RKO (cell line): ENCODE results near the gene ANXA4.
"Not testable (repeated sequence)": the region's sequence is repeated elsewhere in the genome, so short reads cannot be mapped to it uniquely, and the experiment has no call there.

Experiments used
- DNase-seq: peaks from one replicate; pipeline ENCODE4 v3.0.0-alpha.2; 2016; ENCODE audit warnings: low spot score

ANXA4 gene

GRCh38 chr2:69776886-69777785 lies 35.2 kb downstream of the ANXA4 start:
- DNase-seq: no peak

GRCh38 chr2:69777786-69778105 lies 35.8 kb downstream of the ANXA4 start:
- no peak for DNase-seq

DNA sequence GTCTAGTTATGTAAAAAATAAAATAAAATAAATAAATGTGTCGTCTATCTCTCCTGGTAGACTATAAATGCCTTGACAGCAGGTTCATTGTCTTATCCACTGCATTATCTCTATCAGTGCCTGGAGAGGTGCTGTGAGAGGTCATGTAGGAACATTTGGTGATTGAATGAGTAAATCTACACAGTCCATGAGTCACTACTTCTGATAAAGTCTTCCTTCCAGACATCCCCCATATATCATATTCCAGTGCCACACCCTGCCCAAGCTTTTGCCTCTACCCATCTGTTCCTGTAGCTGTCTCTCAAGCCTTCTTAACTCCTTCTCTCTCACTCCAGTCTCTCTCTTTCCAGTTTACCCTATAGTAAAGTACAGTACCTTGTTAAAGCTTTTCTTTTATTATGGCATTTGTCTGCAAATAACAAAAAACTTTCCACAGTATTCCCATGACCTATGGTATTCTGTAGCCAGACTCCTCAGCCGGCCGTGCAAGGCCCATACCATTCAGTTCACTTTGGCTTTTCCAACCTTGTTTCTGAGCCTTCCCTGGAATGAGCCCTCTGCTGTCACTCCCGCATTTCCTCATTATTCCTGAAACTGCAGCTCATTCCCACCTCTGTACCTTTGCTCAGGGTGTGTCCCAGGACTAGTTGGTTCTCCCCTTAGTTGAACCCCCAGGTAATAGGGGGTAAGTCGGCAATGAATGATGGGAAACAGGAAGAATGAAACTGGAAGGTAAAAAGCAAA lies 37.5 kb downstream of the ANXA4 start:
- peak; percentile 22 for DNase-seq

DNA sequence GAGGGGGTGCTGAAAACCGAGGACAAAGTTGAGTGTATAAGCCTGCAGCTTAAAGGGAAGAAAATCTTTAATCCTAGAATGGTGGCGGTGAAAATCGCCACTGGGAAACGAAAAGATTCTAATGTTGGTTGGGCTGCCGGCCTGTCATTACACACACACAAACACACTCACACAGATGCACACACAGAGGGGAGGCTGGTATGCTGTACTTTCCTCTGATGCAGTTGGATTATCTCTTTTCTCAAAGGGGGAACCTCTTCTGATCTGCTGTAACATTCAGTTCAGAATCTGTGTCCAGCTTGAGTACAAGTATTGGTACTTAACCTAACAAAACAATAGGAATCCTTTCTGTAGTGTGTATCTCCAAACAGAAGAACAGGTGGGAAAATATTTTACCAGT lies 39.0 kb downstream of the ANXA4 start:
- no peak for DNase-seq

DNA sequence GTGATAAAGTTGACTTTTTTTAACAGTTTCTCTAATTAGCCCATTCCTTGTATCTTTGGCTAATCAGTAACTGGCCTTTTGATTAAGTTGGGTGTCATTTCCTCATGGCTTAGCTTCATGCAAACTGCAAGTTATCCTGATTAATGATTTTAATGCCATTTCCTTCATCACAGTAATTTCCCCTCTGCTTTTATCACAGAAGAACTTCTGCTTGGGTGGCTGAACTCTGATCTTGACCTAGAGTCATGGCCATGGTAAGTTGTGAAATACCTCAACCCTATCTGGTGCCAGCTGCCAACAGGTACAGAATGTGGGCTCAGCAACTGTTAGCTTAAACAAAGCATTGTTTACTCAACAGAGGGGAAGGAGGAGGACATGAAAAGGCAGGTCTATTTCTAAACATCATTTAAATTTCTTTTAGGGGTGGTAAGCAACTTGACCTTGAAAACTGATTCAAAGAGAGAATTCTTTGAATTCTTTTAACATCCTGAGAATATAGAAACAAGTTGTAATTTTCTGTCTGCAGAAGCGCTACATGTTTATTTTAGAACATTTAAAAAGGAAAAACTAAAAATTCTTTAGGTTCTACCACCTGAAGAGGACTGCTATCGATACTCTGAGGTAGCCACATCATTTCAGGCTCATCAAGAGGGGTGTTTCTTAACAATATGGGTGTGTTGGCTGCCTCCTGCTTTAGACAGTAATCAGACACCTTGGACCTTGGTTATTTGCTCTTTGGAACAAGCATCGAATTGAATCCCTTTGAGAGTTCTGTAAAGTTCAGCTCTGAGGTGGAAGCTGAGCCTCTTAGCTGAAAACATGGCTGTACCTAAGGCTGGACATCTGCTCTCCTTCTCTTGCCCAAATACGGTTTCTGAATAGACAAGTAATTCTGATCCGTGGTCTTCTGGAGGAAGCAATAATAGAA lies 39.7 kb downstream of the ANXA4 start:
- DNase-seq: no peak

GRCh38 chr2:69784228-69784627 lies 42.3 kb downstream of the ANXA4 start:
- no peak for DNase-seq

DNA sequence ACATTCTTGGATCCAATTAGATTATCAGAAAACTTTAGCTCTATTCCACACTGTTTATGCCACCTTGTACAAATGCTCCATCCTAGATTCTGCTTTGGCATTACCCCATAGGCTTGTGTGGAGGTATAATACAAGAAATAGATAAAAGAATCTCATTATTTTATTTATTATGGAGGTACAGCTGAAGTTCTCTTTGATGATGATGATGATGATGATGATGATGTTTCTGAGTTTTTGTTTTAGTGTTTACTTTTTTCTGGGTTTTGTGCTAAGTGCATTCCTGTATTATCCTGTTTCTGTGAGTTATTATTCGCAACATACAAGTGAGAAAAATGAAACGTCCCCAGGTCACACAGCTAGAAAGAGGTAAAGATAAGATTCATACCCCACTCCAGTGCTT lies 43.4 kb downstream of the ANXA4 start:
- no peak for DNase-seq

DNA sequence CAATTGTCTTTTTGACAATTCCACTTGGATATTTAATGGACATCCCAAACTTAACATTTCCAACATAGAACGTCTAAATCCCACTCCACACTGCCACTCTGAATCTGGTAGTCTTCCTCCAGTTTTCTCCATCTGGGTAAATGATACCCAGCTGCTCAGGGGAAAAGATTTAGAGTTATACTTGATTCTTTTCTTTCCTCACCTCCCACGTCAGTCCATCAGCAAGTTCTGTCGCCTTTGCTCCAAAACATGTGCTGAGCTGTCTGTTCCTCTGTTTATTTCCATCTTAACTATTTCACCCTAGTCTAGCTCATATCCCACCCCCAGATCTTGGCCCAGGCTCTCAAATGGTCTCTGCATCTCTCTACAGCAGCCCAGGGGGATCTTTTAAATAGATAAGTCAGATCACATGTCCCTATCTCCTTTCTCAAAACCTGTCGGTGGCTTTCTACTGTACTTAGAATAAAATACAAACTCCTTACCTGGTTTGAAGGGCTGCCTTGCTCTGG lies 44.2 kb downstream of the ANXA4 start:
- no peak for DNase-seq

DNA sequence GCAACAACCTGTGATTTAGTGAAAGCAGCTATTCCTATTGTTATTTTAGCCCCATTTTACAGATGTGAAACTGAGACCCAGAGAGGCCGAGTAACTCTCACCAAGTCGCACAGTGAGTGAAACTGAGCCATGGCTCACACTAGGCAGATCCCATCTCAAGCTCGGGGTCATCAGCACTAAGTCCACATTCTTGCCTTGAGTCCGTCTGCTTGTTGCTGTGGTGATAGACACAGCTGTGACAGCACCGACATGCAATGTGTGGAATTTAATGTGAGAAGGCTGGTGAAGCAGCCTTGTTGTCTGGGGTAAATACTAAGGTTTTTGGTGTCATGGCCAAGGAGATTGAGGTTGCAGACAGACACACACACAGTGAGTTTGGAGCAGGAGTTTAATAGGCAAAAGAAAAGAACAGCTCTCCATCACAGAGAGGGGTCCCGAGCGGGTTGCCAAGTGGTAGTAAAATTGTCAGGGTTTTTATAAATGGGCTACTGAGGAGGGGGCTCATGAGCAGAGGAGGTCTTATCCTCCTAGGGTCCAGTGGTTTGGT lies 47.3 kb downstream of the ANXA4 start:
- peak; percentile 10 for DNase-seq

GRCh38 chr2:69789772-69790600 lies 48.1 kb downstream of the ANXA4 start:
- DNase-seq: no peak

DNA sequence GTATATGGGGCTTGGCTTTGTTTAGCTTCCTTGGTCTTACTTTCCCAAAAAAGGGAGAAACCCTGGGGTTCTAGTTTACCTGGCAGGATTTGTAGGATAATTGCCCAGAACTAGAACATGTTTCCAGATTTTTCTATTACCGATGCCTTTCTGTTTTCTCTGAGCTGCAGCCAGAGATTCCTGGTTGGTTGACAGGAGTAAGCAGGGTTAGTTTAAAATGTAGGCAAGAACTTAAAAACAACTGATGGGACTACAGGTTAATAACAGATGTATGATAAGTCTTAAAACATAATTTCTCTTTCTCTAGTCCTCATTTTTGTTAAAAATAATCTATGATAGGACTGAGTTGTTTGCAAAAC lies 48.6 kb downstream of the ANXA4 start:
- DNase-seq: no peak

- DNase-seq: no peak
Observed at GRCh38 chr2:69791045-69791444, 49.1 kb downstream of the ANXA4 start.

DNA sequence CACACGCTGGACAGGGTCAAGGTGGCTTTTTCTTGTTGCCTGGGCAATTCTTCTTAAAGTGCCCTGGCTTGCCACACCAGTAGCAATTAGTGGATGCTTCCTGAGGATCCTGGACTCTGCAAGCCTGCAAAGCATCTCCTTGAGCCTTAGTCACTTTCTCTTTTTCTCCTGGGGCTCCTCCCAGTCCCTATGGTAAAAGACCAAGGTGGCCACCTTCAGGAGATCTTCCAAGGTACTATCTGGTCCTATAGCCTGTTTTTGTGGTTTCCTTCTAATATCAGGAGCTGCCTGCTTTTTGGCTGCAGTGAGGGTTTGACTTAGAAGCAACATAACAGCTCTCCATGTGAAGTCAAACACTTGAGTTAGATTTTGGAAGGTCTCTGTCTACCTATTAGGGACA lies 54.2 kb downstream of the ANXA4 start:
- no peak for DNase-seq

DNA sequence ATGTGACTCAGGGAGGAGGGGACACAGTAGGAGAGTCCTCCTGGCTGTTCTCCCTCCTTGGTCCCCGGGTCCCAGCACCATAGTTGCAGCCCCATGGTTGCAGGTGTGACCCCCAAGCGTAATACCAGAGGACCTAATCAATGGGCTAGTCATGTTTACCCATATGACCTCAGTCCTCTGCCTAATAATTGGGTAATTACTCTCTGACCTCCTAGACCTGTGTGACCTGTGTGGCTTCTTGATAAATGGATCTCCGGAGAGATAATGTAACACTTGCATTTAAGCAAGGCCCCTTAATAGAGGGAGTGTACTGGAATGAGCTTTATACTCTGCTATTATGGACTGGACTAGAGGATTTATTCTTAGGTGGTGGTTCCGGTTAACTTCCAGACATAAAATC lies 55.3 kb downstream of the ANXA4 start:
- no peak for DNase-seq

DNA sequence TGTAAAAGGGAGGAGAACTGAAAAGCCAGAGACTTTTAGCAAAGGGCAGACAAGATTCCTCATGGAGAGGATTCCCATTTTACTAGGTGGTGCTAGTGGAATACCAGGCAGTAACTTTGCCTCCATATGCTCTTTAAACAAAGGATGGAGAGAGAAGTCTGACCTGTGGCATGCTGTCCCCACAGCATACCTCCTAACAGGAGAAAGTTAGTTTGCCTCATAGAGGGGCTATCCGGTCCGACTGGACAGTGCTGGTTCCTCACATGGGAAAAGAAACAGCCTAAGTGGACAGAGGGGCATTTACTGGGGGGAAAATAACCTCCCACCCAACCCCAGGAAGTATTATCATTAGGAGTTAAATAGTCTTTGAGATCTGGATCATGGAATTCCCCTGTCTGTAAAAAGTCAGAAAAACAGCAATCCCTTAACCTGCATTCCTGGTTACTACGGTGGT lies 55.9 kb downstream of the ANXA4 start:
- no peak for DNase-seq

DNA sequence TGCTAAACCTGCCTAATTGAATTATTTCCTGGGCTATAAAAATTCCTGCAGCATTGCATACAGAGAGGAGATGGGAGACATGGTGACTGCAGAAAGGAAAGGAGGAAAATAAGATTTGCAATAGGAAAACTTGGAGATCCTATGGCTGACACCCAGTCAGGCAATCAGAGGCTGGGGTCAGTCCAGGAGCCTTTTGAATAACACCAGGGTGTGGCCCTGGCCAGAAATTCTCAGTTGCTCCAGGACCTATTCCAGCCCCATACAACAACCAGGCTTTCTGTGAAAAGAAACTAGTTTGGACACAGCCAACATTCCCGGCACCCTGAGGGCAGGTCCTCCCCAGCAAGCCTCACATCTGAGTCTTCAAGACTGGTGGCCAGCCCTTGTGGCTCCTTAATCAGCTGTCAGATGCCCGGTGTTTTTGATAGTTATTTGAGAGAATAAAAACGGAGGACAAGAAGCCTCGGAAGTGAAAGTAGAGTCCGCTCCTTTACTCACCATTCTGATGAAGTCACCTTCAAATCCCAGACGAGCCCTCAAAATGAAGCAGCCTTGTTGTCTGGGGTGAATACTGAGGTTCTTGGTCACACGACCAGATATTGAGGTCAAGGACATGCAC lies 56.5 kb downstream of the ANXA4 start:
- no peak for DNase-seq

- DNase-seq: no peak
Observed at GRCh38 chr2:69798909-69799526, 57.1 kb downstream of the ANXA4 start.

- no peak for DNase-seq
Observed at GRCh38 chr2:69801745-69802290, 59.9 kb downstream of the ANXA4 start.

DNA sequence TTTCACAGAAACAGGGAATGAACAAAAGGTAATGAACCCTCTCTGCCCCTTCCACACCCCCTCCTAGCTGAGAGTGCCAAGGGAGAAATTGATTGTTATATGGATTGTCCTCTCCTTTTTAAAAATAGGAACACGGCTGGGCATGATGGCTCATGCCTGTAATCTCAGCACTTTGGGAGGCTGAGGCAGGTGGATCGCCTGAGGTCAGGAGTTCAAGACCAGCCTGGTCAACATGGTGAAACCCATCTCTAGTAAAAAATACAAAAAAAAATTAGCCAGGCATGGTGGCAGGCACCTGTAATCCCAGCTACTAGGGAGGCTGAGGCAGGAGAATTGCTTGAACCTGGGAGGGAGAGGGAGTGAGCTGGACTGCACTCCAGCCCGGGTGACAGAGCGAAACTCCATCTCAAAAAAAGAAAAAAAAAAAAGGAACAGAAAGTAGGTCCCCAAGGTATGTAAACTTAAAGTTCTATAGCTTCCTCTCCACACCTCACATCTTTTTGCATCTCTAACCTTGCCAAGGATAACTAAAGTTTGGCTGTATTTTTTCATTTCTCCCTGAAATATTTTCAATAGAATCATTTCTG lies 60.9 kb downstream of the ANXA4 start:
- DNase-seq: not testable (repeated sequence)
